ENCODE results near the gene TMEM140.
A peak's percentile ranks its signal among the peaks of the same experiment; 100 is the strongest.
"Not testable (repeated sequence)": the region's sequence is repeated elsewhere in the genome, so short reads cannot be mapped to it uniquely, and the experiment has no call there.

The TMEM140 gene

GRCh38 chr7:135197906-135198655 is 50.2 kb downstream of the TMEM140 start:
- DNase-seq, result no peak

GRCh38 chr7:135199439-135199838 is 51.6 kb downstream of the TMEM140 start:
- no peak for DNase-seq

GRCh38 chr7:135200821-135201331 is 53.0 kb downstream of the TMEM140 start:
- peak; percentile 14 for DNase-seq

GRCh38 chr7:135201350-135201749 is 53.5 kb downstream of the TMEM140 start:
- DNase-seq, result no peak

GRCh38 chr7:135204341-135204749 is 56.5 kb downstream of the TMEM140 start:
- peak; percentile 71 for DNase-seq

- DNase-seq, result no peak
These were observed 57.0 kb downstream of the TMEM140 start for GRCh38 chr7:135204876-135205275.

- DNase-seq, result no peak
These were observed 58.0 kb downstream of the TMEM140 start for GRCh38 chr7:135205850-135206249.

GRCh38 chr7:135206941-135207391 is 59.1 kb downstream of the TMEM140 start:
- no peak for DNase-seq

- no peak for DNase-seq
These were observed 59.7 kb downstream of the TMEM140 start for GRCh38 chr7:135207406-135208101.

- peak; percentile 65 for DNase-seq
These were observed 60.4 kb downstream of the TMEM140 start for GRCh38 chr7:135208102-135208793.

- no peak for DNase-seq
These were observed 61.5 kb downstream of the TMEM140 start for GRCh38 chr7:135209225-135209834.

GRCh38 chr7:135210888-135211178 is 63.0 kb downstream of the TMEM140 start:
- peak; percentile 60 for DNase-seq

- DNase-seq, result peak; percentile 88
These were observed 63.5 kb downstream of the TMEM140 start, which contains the start of gene WDR91 for GRCh38 chr7:135211179-135211945. TSS of gene WDR91 (minus strand) at chr7:135211526. CDS start at chr7:135211502, 24 bp downstream.

- not testable (repeated sequence) for DNase-seq
These were observed 64.2 kb downstream of the TMEM140 start for GRCh38 chr7:135211946-135212685.

GRCh38 chr7:135213831-135214230 is 66.0 kb downstream of the TMEM140 start:
- DNase-seq, result no peak

GRCh38 chr7:135215180-135215579 is 67.3 kb downstream of the TMEM140 start:
- no peak for DNase-seq

GRCh38 chr7:135215698-135216097 is 67.8 kb downstream of the TMEM140 start:
- DNase-seq, result no peak

Data from kidney glomerular epithelial cell (primary cell).